Fibroblast of mammary gland (primary cell): ENCODE measurements around the gene CGGBP1.

Source experiments
- DNase-seq: peaks from one replicate; pipeline ENCODE4 v3.0.0-alpha.2; 2010; ENCODE audit warnings: low read depth
- H3K4me3 ChIP-seq: 2 replicates; pipeline ENCODE4 v1.5.1; 2011; ENCODE audit warnings: low read depth, mild to moderate bottlenecking, low read length, moderate library complexity; ENCODE audit not compliant: control insufficient read depth
- TF ChIP-seq, protein P1 (sequence below): conservative IDR thresholded peaks from 2 replicates; pipeline ENCODE4 v1.5.1; 2011; ENCODE audit warnings: low read depth, low read length, inconsistent platforms; ENCODE audit not compliant: control insufficient read depth, insufficient read depth

CGGBP1 gene

GRCh38 chr3:88082854-88083253 lies 24.0 kb upstream of the CGGBP1 start:
- TF ChIP-seq, protein P1, sequence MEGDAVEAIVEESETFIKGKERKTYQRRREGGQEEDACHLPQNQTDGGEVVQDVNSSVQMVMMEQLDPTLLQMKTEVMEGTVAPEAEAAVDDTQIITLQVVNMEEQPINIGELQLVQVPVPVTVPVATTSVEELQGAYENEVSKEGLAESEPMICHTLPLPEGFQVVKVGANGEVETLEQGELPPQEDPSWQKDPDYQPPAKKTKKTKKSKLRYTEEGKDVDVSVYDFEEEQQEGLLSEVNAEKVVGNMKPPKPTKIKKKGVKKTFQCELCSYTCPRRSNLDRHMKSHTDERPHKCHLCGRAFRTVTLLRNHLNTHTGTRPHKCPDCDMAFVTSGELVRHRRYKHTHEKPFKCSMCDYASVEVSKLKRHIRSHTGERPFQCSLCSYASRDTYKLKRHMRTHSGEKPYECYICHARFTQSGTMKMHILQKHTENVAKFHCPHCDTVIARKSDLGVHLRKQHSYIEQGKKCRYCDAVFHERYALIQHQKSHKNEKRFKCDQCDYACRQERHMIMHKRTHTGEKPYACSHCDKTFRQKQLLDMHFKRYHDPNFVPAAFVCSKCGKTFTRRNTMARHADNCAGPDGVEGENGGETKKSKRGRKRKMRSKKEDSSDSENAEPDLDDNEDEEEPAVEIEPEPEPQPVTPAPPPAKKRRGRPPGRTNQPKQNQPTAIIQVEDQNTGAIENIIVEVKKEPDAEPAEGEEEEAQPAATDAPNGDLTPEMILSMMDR = no peak
- no peak overlapping the region for H3K4me3 ChIP-seq
- no peak for DNase-seq

DNA sequence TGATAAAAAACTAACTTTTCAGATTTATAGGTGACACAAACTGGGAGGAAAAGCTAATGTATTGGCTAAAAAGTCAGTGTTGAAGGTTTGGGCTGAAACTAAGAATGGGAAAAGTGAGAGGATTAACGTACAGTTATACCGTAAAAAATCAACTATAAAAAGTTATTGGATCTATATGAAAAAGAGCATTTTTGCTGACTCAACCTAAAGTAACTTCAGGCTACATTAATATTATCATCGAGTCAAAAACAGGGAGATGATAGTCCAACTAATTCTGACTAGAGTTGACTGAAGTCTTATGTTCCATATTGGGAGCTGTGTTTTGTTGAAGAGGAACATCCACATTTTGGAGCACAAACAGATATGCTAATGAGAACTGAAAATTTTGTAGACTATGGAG lies 20.1 kb upstream of the CGGBP1 start:
- H3K4me3 ChIP-seq = no peak overlapping the region
- DNase-seq = no peak
- TF ChIP-seq, protein P1 = no peak

- TF ChIP-seq, protein P1 = no peak
- no peak for DNase-seq
- H3K4me3 ChIP-seq = no peak overlapping the region
These were observed 17.9 kb upstream of the CGGBP1 start for GRCh38 chr3:88076712-88077111.

DNA sequence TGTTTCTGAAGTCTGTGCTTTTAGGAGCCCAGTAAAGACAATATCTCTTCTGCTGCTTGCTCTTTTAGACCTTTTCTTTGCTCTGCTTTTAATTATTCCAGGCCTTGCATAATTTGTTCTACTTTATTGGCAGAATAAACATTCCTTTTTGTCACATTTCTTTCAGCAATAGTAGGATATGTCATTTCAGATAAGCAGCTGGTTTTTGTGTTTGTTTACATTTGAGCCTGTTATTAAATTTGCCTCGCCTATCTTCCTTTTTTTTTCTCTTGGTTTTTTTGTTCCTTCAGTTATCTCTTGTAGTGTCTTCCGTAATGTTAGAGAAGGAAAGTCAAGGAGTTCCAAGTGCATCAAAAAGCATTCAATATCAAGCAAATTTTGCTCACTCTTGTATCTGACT lies 16.7 kb upstream of the CGGBP1 start:
- no peak for DNase-seq
- TF ChIP-seq, protein P1 = no peak
- no peak overlapping the region for H3K4me3 ChIP-seq

DNA sequence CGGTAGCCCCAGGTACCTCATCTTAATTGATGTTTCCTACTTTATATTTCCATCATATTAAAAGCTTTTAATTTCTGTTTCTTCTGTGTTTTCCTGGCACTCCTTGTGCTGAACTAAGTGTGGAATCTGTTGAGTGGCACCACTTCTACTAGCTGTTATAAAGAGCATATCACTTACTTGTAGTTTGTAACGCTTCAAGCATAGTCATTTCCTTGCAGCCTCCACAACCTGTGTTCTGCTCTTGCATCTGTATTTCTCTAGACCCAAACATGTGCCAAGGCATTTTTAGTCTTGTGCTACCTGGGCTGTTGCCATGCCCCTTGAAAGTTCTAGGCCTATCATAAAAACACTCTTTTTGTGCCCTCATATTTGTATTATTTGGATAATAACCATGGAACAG lies 16.3 kb upstream of the CGGBP1 start:
- H3K4me3 ChIP-seq = no peak overlapping the region
- TF ChIP-seq, protein P1 = no peak

DNA sequence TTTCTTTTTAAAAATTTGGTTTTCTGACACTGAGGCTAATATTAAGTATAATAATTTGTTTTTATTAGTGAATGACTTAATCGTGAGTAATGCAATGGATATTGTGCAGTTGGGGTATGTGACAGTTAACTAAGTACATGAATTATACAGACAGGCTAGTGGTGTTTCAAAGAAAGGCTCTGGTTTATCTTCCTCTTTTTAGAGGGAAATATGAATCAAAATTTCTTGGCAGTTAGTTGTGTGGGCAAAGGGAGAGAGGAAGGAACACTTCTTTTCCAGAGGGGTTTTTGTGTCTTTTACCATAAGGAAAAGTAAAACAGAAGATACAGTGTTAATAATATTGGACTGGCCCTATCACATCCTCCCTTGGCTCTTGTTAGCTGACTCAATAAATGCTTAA lies 2.9 kb upstream of the CGGBP1 start:
- TF ChIP-seq, protein P1 = no peak
- H3K4me3 ChIP-seq = no peak overlapping the region
- DNase-seq = no peak

More for the DNA sequence above, 16.3 kb upstream of the CGGBP1 start:
- no peak for DNase-seq
